GM12878 (cell line): ENCODE results near the gene NOXA1. TPM values are rescaled to one million over a fixed set of nuclear protein-coding genes. Genes with fewer than 3 reads are reported as not detected.

Experiments used
- CBX5 ChIP-seq: sonication (generic); IDR thresholded peaks from 2 replicates; pipeline ENCODE4 v1.6.1; 2016; ENCODE audit warnings: low read depth, moderate library complexity, mild to moderate bottlenecking, inconsistent platforms
- CUX1 ChIP-seq: IDR thresholded peaks from 2 replicates; pipeline ENCODE4 v1.6.1; 2012; ENCODE audit warnings: improper control_type of control experiment, low read depth, low read length; ENCODE audit not compliant: insufficient replicate concordance
- ESRRA ChIP-seq: IDR thresholded peaks from 2 replicates; pipeline ENCODE4 v1.6.1; 2012; ENCODE audit warnings: mild to moderate bottlenecking, low read length, improper control_type of control experiment
- FOXM1 ChIP-seq: IDR thresholded peaks from 2 replicates; pipeline ENCODE4 v1.6.1; 2012; ENCODE audit warnings: low read depth, mild to moderate bottlenecking, inconsistent platforms, low read length, moderate library complexity
- HCFC1 ChIP-seq: fragments of 150-350 bp; IDR thresholded peaks from 2 replicates; pipeline ENCODE4 v1.6.1; 2014; ENCODE audit warnings: low read length
- IRF4 ChIP-seq: IDR thresholded peaks from 2 replicates; pipeline ENCODE4 v1.6.1; 2011; ENCODE audit warnings: low read depth, low read length
- LARP7 ChIP-seq: fragments of 450-650 bp; IDR thresholded peaks from 2 replicates; pipeline ENCODE4 v1.6.1; 2017; ENCODE audit warnings: mild to moderate bottlenecking
- TBL1XR1 ChIP-seq: IDR thresholded peaks from 2 replicates; pipeline ENCODE4 v1.6.1; 2012; ENCODE audit warnings: low read depth, low read length, improper control_type of control experiment
- polyA plus RNA-seq, 11 experiments: library from polyadenylated mRNA; depleted of rRNA in 4 of 11; unstranded in 6 of 11; stranded (reverse) in 5 of 11; fragments of >200 nt; fragmentation: Nextera tagmentation in 4 of 11; fragmentation: Illumina TruSeq in 1 of 11; extraction: Ambion mirVana in 4 of 11; extraction: Trizol in 1 of 11; gene quantifications; 1 replicate in 1 of 11; 2 replicates in 10 of 11; pipeline versions ENCODE4 v1.2.1 to v1.2.3, GENCODE V29; 2011 to 2016; ENCODE audit warnings: inconsistent platforms in 2 of 11, missing spikeins in 2 of 11, low read depth in 1 of 11
- total RNA-seq, 4 experiments: library from RNA; depleted of rRNA in 3 of 4; stranded (reverse); fragments of >200 nt in 3 of 4; fragmentation: Illumina TruSeq in 1 of 4; extraction: Trizol in 1 of 4; gene quantifications; 2 replicates each; pipeline versions ENCODE4 v1.2.1 to v1.2.3, GENCODE V29; 2013 to 2021

The NOXA1 gene
- total and polyA plus RNA-seq, 10 of the 15 experiments (the other 5 are each of a cell fraction or from before 2014, with no cell fraction given) = 0.08 to 0.20 TPM; not detected in 8

- TF ChIP-seq CUX1 (no peak), ESRRA (no peak), HCFC1 (no peak), TBL1XR1 (no peak), LARP7 (no peak), IRF4 (no peak), FOXM1 (no peak), CBX5 (no peak)
Measured at GRCh38 chr9:137390553-137391410, 32.4 kb upstream of the NOXA1 start (continued).
